CD4-positive, alpha-beta T cell treated with Interleukin-6 for 4 hours (primary cell): ENCODE results near the gene ABCC5.
"Not testable (repeated sequence)": the region's sequence is repeated elsewhere in the genome, so short reads cannot be mapped to it uniquely, and the experiment has no call there.

Source experiments
- DNase-seq: peaks from one replicate; pipeline ENCODE4 v3.0.0-alpha.2; 2020; ENCODE audit warnings: mixed read lengths

ABCC5 gene

GRCh38 chr3:183884097-183884426 lies 133.6 kb downstream of the ABCC5 start:
- DNase-seq, result no peak

- no peak for DNase-seq
These were observed 134.2 kb downstream of the ABCC5 start for GRCh38 chr3:183883291-183884096.

GRCh38 chr3:183880121-183880520 lies 137.6 kb downstream of the ABCC5 start:
- no peak for DNase-seq

GRCh38 chr3:183879243-183879642 lies 138.4 kb downstream of the ABCC5 start:
- no peak for DNase-seq

GRCh38 chr3:183878071-183878470 lies 139.6 kb downstream of the ABCC5 start:
- no peak for DNase-seq

GRCh38 chr3:183877227-183877626 lies 140.5 kb downstream of the ABCC5 start:
- not testable (repeated sequence) for DNase-seq

- no peak for DNase-seq
These were observed 142.3 kb downstream of the ABCC5 start for GRCh38 chr3:183875411-183875810.

GRCh38 chr3:183873914-183874313 lies 143.8 kb downstream of the ABCC5 start:
- no peak for DNase-seq

GRCh38 chr3:183871541-183871940 lies 146.1 kb downstream of the ABCC5 start:
- no peak for DNase-seq

GRCh38 chr3:183870563-183870962 lies 147.1 kb downstream of the ABCC5 start:
- DNase-seq, result no peak
